NCI-H748 treated with DMSO at 0.1 percent for 48 hours (cell line): ENCODE measurements around the gene GREB1.

ENCODE experiments used
- DNase-seq: peaks from one replicate; lab custom pipeline; 2025; lab: John Stamatoyannopoulos, UW

Gene GREB1

GRCh38 chr2:11533278-11534070 lies at the start of gene GREB1:
GREB1 (plus strand) TSS chr2:11534045; CDS start chr2:11556615, 22,570 bp downstream.
- DNase-seq = no peak

- DNase-seq = no peak
Measured at GRCh38 chr2:11488809-11489208, 45.0 kb upstream of the GREB1 start.

- DNase-seq = no peak
Measured at GRCh38 chr2:11490194-11490593, 43.7 kb upstream of the GREB1 start.

- DNase-seq = no peak
Measured at GRCh38 chr2:11491348-11491933, 42.4 kb upstream of the GREB1 start.

- DNase-seq = no peak
Measured at GRCh38 chr2:11492244-11492643, 41.6 kb upstream of the GREB1 start.

GRCh38 chr2:11492720-11493119 lies 41.1 kb upstream of the GREB1 start:
- DNase-seq = no peak

GRCh38 chr2:11493282-11493681 lies 40.6 kb upstream of the GREB1 start:
- no peak for DNase-seq

GRCh38 chr2:11494310-11494709 lies 39.5 kb upstream of the GREB1 start:
- DNase-seq = no peak

GRCh38 chr2:11495844-11496681 lies 37.8 kb upstream of the GREB1 start:
- DNase-seq = no peak

- DNase-seq = no peak
Measured at GRCh38 chr2:11498543-11499034, 35.3 kb upstream of the GREB1 start.

- DNase-seq = no peak
Measured at GRCh38 chr2:11499081-11499743, 34.6 kb upstream of the GREB1 start.

GRCh38 chr2:11500702-11501303 lies 33.0 kb upstream of the GREB1 start:
- no peak for DNase-seq

GRCh38 chr2:11502740-11503292 lies 31.0 kb upstream of the GREB1 start:
- DNase-seq = no peak

- no peak for DNase-seq
Measured at GRCh38 chr2:11503354-11503927, 30.4 kb upstream of the GREB1 start.

GRCh38 chr2:11505652-11506610 lies 27.9 kb upstream of the GREB1 start:
- DNase-seq = no peak

GRCh38 chr2:11506611-11506969 lies 27.3 kb upstream of the GREB1 start:
- DNase-seq = no peak

- no peak for DNase-seq
Measured at GRCh38 chr2:11507517-11507916, 26.3 kb upstream of the GREB1 start.

GRCh38 chr2:11508279-11508678 lies 25.6 kb upstream of the GREB1 start:
- DNase-seq = no peak

GRCh38 chr2:11509657-11510360 lies 24.0 kb upstream of the GREB1 start:
- DNase-seq = no peak
